H9 (cell line): ENCODE data around the gene SLC24A4. TPM values are rescaled to one million over a fixed set of nuclear protein-coding genes. Genes with fewer than 3 reads are reported as not detected.

Experiments used
- DNase-seq: peaks from one replicate; pipeline ENCODE4 v3.0.0-alpha.2; 2017
- H2AFZ ChIP-seq: one replicate; pipeline ENCODE4 v1.6.1; 2013; ENCODE audit warnings: mild to moderate bottlenecking, low read length, control low read depth, moderate library complexity
- H2AK5ac ChIP-seq: 2 replicates; pipeline ENCODE4 v1.6.1; 2013; ENCODE audit warnings: low read length, control low read depth, mixed read lengths; ENCODE audit not compliant: insufficient read length
- H2BK120ac ChIP-seq: one replicate; pipeline ENCODE4 v1.6.1; 2013; ENCODE audit warnings: low read depth, mild to moderate bottlenecking, low read length, control low read depth, inconsistent platforms; ENCODE audit not compliant: poor library complexity, severe bottlenecking
- H2BK12ac ChIP-seq: 2 replicates; pipeline ENCODE4 v1.6.1; 2013; ENCODE audit warnings: low read length, control low read depth, mixed read lengths, low read depth; ENCODE audit not compliant: insufficient read length
- H2BK15ac ChIP-seq: 2 replicates; pipeline ENCODE4 v1.6.1; 2013; ENCODE audit warnings: low read depth, low read length, control low read depth
- H2BK20ac ChIP-seq: one replicate; pipeline ENCODE4 v1.6.1; 2013; ENCODE audit warnings: low read depth, mild to moderate bottlenecking, low read length, control low read depth, inconsistent platforms; ENCODE audit not compliant: poor library complexity, severe bottlenecking
- H2BK5ac ChIP-seq: 2 replicates; pipeline ENCODE4 v1.6.1; 2013; ENCODE audit warnings: low read length, control low read depth, mixed read lengths; ENCODE audit not compliant: insufficient read length
- H3K14ac ChIP-seq: 2 replicates; pipeline ENCODE4 v1.6.1; 2013; ENCODE audit warnings: low read length, control low read depth; ENCODE audit not compliant: insufficient read depth
- H3K18ac ChIP-seq: 2 replicates; pipeline ENCODE4 v1.6.1; 2013; ENCODE audit warnings: low read depth, mild to moderate bottlenecking, mixed read lengths, low read length, control low read depth; ENCODE audit not compliant: insufficient read length
- H3K23ac ChIP-seq: 2 replicates; pipeline ENCODE4 v1.6.1; 2013; ENCODE audit warnings: low read length, control low read depth, mixed read lengths, low read depth; ENCODE audit not compliant: insufficient read length
- H3K23me2 ChIP-seq: 2 replicates; pipeline ENCODE4 v1.6.1; 2013; ENCODE audit warnings: low read depth, mild to moderate bottlenecking, mixed read lengths, low read length, control low read depth; ENCODE audit not compliant: insufficient read length, poor library complexity, severe bottlenecking
- H3K27ac ChIP-seq: 2 replicates; pipeline ENCODE4 v1.5.1; 2013; ENCODE audit warnings: low read length, control low read depth, mixed read lengths, low read depth; ENCODE audit not compliant: insufficient read length
- H3K27me3 ChIP-seq: 2 replicates; pipeline ENCODE4 v1.6.1; 2013; ENCODE audit warnings: low read length, control low read depth, inconsistent platforms; ENCODE audit not compliant: insufficient read depth
- H3K4ac ChIP-seq: 2 replicates; pipeline ENCODE4 v1.6.1; 2013; ENCODE audit warnings: low read depth, mild to moderate bottlenecking, control low read depth, inconsistent platforms, low read length, moderate library complexity
- H3K4me1 ChIP-seq: 2 replicates; pipeline ENCODE4 v1.6.1; 2013; ENCODE audit warnings: low read length, control low read depth, inconsistent platforms; ENCODE audit not compliant: insufficient read depth
- H3K4me2 ChIP-seq: 2 replicates; pipeline ENCODE4 v1.6.1; 2013; ENCODE audit warnings: low read length, control low read depth, mixed read lengths; ENCODE audit not compliant: insufficient read length, insufficient read depth
- H3K56ac ChIP-seq: 2 replicates; pipeline ENCODE4 v1.6.1; 2013; ENCODE audit warnings: low read depth, mild to moderate bottlenecking, mixed read lengths, low read length, control low read depth; ENCODE audit not compliant: insufficient read length
- H3K79me1 ChIP-seq: 2 replicates; pipeline ENCODE4 v1.6.1; 2013; ENCODE audit warnings: low read depth, mild to moderate bottlenecking, moderate library complexity, low read length, control low read depth, inconsistent platforms; ENCODE audit not compliant: insufficient read depth, poor library complexity, severe bottlenecking
- H3K79me2 ChIP-seq: 2 replicates; pipeline ENCODE4 v1.6.1; 2013; ENCODE audit warnings: low read length, control low read depth, inconsistent platforms; ENCODE audit not compliant: insufficient read depth
- H3K9ac ChIP-seq: 2 replicates; pipeline ENCODE4 v1.6.1; 2013; ENCODE audit warnings: low read length, control low read depth, mixed read lengths; ENCODE audit not compliant: insufficient read length; ENCODE audit errors: extremely low read depth
- H3K9me3 ChIP-seq: one replicate; pipeline ENCODE4 v1.6.1; 2013; ENCODE audit warnings: low read depth, low read length, inconsistent platforms; ENCODE audit not compliant: control insufficient read depth
- H3T11ph ChIP-seq: one replicate; pipeline ENCODE4 v1.6.1; 2013; ENCODE audit warnings: mild to moderate bottlenecking, low read length, control low read depth, inconsistent platforms
- H4K20me1 ChIP-seq: one replicate; pipeline ENCODE4 v1.6.1; 2013; ENCODE audit not compliant: control insufficient read depth, insufficient read length, insufficient read depth
- H4K5ac ChIP-seq: 2 replicates; pipeline ENCODE4 v1.6.1; 2013; ENCODE audit warnings: low read depth, mild to moderate bottlenecking, mixed read lengths, low read length, control low read depth; ENCODE audit not compliant: insufficient read length
- H4K8ac ChIP-seq: replicated peaks from 2 replicates; pipeline ENCODE4 v1.6.1; 2013; ENCODE audit warnings: low read length, control low read depth, mixed read lengths, low read depth; ENCODE audit not compliant: insufficient read length
- H4K91ac ChIP-seq: 2 replicates; pipeline ENCODE4 v1.6.1; 2013; ENCODE audit warnings: low read depth, mild to moderate bottlenecking, moderate library complexity, mixed read lengths, low read length, control low read depth; ENCODE audit not compliant: insufficient read length
- H3K27ac Mint-ChIP-seq, 3 experiments: 2 replicates in 2 of 3; 3 replicates in 1 of 3; pipeline ENCODE4 v1.8.0; 2020 to 2021; ENCODE audit warnings: mixed read lengths in 3 of 3, mild to moderate bottlenecking in 1 of 3, moderate library complexity in 1 of 3
- H3K27me3 Mint-ChIP-seq: 2 replicates; pipeline ENCODE4 v1.8.0; 2021; ENCODE audit warnings: low read depth, mild to moderate bottlenecking, moderate library complexity, mixed read lengths
- H3K36me3 Mint-ChIP-seq, 3 experiments: 2 replicates in 2 of 3; 3 replicates in 1 of 3; pipeline ENCODE4 v1.8.0; 2020 to 2021; ENCODE audit warnings: low read depth in 3 of 3, mixed read lengths in 3 of 3; ENCODE audit not compliant: insufficient read depth in 1 of 3
- H3K4me1 Mint-ChIP-seq, 2 experiments: 2 replicates each; pipeline ENCODE4 v1.8.0; 2020; ENCODE audit warnings: mixed read lengths in 2 of 2
- H3K4me3 Mint-ChIP-seq, 2 experiments: 2 replicates in 1 of 2; 3 replicates in 1 of 2; pipeline ENCODE4 v1.8.0; 2020 to 2021; ENCODE audit warnings: mild to moderate bottlenecking in 2 of 2, mixed read lengths in 2 of 2, moderate library complexity in 1 of 2
- H3K9me3 Mint-ChIP-seq, 2 experiments: 2 replicates in 1 of 2; 3 replicates in 1 of 2; pipeline ENCODE4 v1.8.0; 2020; ENCODE audit warnings: mild to moderate bottlenecking in 2 of 2, mixed read lengths in 2 of 2, moderate library complexity in 1 of 2
- WGBS: extraction: QIAGEN DNeasy Blood & Tissue Kit; methylation state at CpG from one replicate; pipeline ENCODE4 v1.1.7; 2013; ENCODE audit warnings: missing lambda C conversion rate, low lambda C conversion rate, mixed read lengths; ENCODE audit not compliant: insufficient read length; ENCODE audit errors: extremely low coverage; 5-methylcytosine and 5-hydroxymethylcytosine counted together
- total RNA-seq: library from RNA; stranded (reverse); gene quantifications from 2 replicates; pipeline ENCODE4 v1.2.1, GENCODE V29; 2021
- TF ChIP-seq, protein P1 (sequence below): fragments of 200-600 bp; sonication (generic); conservative IDR thresholded peaks from 3 replicates; pipeline ENCODE4 v1.8.0; 2021; ENCODE audit warnings: antibody characterized with exemption, mild to moderate bottlenecking

The SLC24A4 gene
- total RNA-seq, 1 experiment from 2014 or later, result 0.24 TPM

DNA sequence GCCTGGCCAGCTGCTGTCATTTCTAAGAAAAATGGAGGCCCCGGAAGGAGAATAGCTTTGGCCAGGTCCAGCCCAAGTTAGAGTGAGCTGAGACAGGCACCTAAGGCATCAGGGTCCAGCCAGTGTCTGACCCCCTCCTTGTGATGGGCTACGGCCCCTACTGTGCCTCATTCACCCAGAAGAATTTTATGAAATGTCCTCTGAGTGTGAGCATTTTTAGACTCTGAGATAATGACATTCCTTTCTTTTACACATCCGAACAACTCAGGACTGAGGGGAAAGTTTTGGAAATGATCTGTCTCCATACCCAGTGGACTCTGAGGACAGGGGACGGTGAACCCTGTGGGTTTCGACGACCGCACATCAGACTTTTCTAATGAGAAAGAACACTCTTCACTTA lies 50.4 kb downstream of the SLC24A4 start:
- H3K27me3 ChIP-seq, result no peaks in the 10 kb centered on the region
- no peak for DNase-seq
- no peak overlapping the region for H2AK5ac ChIP-seq
- H3K23ac ChIP-seq, result no peak overlapping the region
- no peak overlapping the region for H2BK20ac ChIP-seq
- no peak overlapping the region for H3K18ac ChIP-seq
- H3K27me3 Mint-ChIP-seq, result no peaks in the 10 kb centered on the region; the same call in 1 of the 2 replicates
- H3K14ac ChIP-seq, result no peak overlapping the region
- H3K79me1 ChIP-seq, result no peaks in the 10 kb centered on the region
- no peaks in the 10 kb centered on the region for H3K36me3 Mint-ChIP-seq
- no peak overlapping the region for H2BK120ac ChIP-seq
- H3K23me2 ChIP-seq, result no peaks in the 10 kb centered on the region
- no peak overlapping the region for H4K5ac ChIP-seq
- no peak overlapping the region for H2BK5ac ChIP-seq
- H3K9ac ChIP-seq, result no peak overlapping the region
- H4K20me1 ChIP-seq, result no peaks in the 10 kb centered on the region
- no peak overlapping the region for H4K91ac ChIP-seq
- H3K4ac ChIP-seq, result no peak overlapping the region
- H3K9me3 ChIP-seq, result no peaks in the 10 kb centered on the region
- no peak overlapping the region for H3K4me2 ChIP-seq
- H3K27ac ChIP-seq, result no peak overlapping the region
- H4K8ac ChIP-seq, result no peak overlapping the region
- no peaks in the 10 kb centered on the region for H3K79me2 ChIP-seq
- no peak overlapping the region for H3T11ph ChIP-seq
- WGBS, result no CpG with 5 or more reads among the region's 7 CpGs
- peaks cover 0 to 3% of the 10 kb centered on the region in 2 experiments; a peak in 2 of 5 replicates for H3K9me3 Mint-ChIP-seq
- no peak overlapping the region for H2BK15ac ChIP-seq
- no peak overlapping the region for H3K27ac Mint-ChIP-seq
- no peak overlapping the region for H3K4me3 Mint-ChIP-seq
- H2AFZ ChIP-seq, result no peak overlapping the region
- H3K4me1 ChIP-seq, result no peaks in the 10 kb centered on the region
- H2BK12ac ChIP-seq, result no peak overlapping the region
- TF ChIP-seq, protein P1, sequence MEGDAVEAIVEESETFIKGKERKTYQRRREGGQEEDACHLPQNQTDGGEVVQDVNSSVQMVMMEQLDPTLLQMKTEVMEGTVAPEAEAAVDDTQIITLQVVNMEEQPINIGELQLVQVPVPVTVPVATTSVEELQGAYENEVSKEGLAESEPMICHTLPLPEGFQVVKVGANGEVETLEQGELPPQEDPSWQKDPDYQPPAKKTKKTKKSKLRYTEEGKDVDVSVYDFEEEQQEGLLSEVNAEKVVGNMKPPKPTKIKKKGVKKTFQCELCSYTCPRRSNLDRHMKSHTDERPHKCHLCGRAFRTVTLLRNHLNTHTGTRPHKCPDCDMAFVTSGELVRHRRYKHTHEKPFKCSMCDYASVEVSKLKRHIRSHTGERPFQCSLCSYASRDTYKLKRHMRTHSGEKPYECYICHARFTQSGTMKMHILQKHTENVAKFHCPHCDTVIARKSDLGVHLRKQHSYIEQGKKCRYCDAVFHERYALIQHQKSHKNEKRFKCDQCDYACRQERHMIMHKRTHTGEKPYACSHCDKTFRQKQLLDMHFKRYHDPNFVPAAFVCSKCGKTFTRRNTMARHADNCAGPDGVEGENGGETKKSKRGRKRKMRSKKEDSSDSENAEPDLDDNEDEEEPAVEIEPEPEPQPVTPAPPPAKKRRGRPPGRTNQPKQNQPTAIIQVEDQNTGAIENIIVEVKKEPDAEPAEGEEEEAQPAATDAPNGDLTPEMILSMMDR, result no peak
- peaks cover 0 to 4% of the 10 kb centered on the region in 2 experiments; a peak in 1 of 4 replicates for H3K4me1 Mint-ChIP-seq
- H3K56ac ChIP-seq, result no peak overlapping the region
